ENCODE results near the gene SMC1A. TPM values are rescaled to one million over a fixed set of nuclear protein-coding genes. Genes with fewer than 3 reads are reported as not detected.

The SMC1A gene
- total and polyA plus RNA-seq, 4 experiments from 2014 or later, result 17.1 to 80.5 (median 64.7) TPM

- POLR2A ChIA-PET (ENCODE audit: partially characterized antibody), result no interaction called here
- Mint-ChIP-seq H3K4me1 (peaks cover 8 to 15% (median 9%) of the 10 kb centered on the region in 4 donors), H3K36me3 (no peaks in the 10 kb centered on the region), H3K27me3 (peaks cover 16 to 30% of the 10 kb centered on the region in 2 donors), H3K9me3 (peaks cover 0 to 2% (median 0%) of the 10 kb centered on the region in 8 donors), H3K4me3 (no peak overlapping the region), H3K27ac (no peak overlapping the region)
- Histone ChIP-seq H3K27me3 (ENCODE audit: insufficient read depth, low read length) (peaks cover 6% of the 10 kb centered on the region), H3K4me1 (ENCODE audit: insufficient read depth, low read length) (peaks cover 6% of the 10 kb centered on the region), H3K4me3 (ENCODE audit: low read length in 2 of 2) (no peak overlapping the region), H3K36me3 (ENCODE audit: insufficient read depth, low read length) (no peaks in the 10 kb centered on the region), H3K27ac (ENCODE audit: low read depth, low read length) (no peak overlapping the region), H3K9me3 (ENCODE audit: control insufficient read depth in 1 of 2, low read length in 2 of 2) (no peaks in the 10 kb centered on the region)
- CTCF ChIA-PET (ENCODE audit: partially characterized antibody), result no interaction called here
- intact Hi-C loops (cut with micrococcal nuclease), result no loop called here
- DNase-seq, result no peak
These were observed 97.7 kb downstream of the SMC1A start for GRCh38 chrX:53324803-53325202.

Small RNA genes within 50 kb of the gene (microRNA-seq; reads per million reads assigned to microRNA genes)
- not detected for gene MIR6857 (ENCODE audit: borderline microRNAs expressed, borderline number of aligned reads, borderline replicate concordance)

Other genes starting within 250 kb of the SMC1A start
- gene KDM5C, start 197.4 kb downstream of the SMC1A start, total RNA-seq, result 100 to 1,000 TPM; 120 to 127 TPM
- gene KDM5C, start 197.4 kb downstream of the SMC1A start, polyA plus RNA-seq, result 10 to 100 TPM in 1 of 2 donors, 1 to 10 TPM in 1; 8.0 to 26.2 TPM
- 1 to 10 TPM; 1.5 TPM for gene IQSEC2, start 141.1 kb downstream of the SMC1A start, total RNA-seq
- under 1 TPM; 0.12 to 0.33 TPM for gene IQSEC2, start 141.1 kb downstream of the SMC1A start, polyA plus RNA-seq
- gene RIBC1, start 219 bp upstream of the SMC1A start, total RNA-seq, result 1 to 10 TPM; 1.2 to 1.7 TPM
- under 1 TPM in 1 of 2 donors, not detected in 1; 0.47 TPM for gene RIBC1, start 219 bp upstream of the SMC1A start, polyA plus RNA-seq
- gene HSD17B10, start 11.7 kb upstream of the SMC1A start, total RNA-seq, result 10 to 100 TPM; 32.6 to 32.8 TPM
- gene HSD17B10, start 11.7 kb upstream of the SMC1A start, polyA plus RNA-seq, result 100 to 1,000 TPM; 127 to 128 TPM

Data from CD4-positive, alpha-beta memory T cell (primary cell).